Medulla oblongata (tissue), 1 donor: ENCODE measurements around the gene FAM181A.
A peak's percentile ranks its signal among the peaks of the same experiment; 100 is the strongest.

Experiments used
- DNase-seq: peaks from one replicate; pipeline ENCODE4 v3.0.0-alpha.2; 2015; ENCODE audit errors: extremely low spot score

Gene FAM181A

DNA sequence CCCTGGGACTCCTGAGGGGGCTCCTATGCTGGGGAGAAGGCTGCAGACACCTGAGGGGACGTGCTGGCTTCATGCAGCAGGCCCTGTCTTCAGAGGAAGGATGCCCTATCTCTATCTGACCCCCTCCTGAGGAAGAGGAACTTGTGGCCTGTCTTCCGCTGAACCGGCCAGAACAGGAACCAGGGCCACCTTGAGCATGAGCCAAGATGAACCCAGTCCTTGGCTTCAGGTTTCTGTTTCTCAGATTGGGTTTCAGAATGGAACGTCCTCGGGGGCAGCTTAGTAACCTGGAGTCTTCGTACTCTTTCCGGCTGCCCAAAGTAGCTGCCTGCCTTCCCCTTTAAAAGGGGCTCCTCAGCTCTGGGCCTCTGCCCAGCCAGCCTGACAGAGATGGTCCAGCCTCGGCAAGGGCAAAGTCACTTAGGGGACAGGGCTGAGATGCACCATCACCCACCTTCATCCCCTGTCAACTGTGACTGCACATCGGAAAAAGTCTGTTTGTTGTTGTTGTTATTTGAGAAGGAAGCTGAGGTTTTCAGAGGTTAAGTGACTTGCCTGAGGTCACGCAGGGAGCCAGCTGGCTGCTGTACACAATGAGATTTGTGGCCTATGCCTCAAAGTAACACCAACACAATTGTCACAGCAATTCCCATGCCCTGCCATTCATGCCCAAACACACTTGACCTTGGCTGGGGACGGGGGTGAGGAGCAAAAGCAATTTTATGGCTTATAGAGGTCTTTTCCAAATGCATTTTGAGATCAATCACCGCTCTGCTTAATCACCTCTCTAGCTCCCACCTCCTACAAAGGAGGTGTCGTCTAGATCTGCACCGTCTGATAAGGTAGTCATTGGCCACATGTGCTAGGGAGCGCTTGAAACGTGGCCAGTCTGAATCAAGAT, 35.8 kb downstream of the FAM181A start:
- DNase-seq, result peak; percentile 71

GRCh38 chr14:93963692-93964091, 36.5 kb downstream of the FAM181A start:
- no peak for DNase-seq

- DNase-seq, result no peak
Observed at GRCh38 chr14:93964281-93964680, 37.1 kb downstream of the FAM181A start.

- DNase-seq, result no peak
Observed at GRCh38 chr14:93964820-93965286, 37.7 kb downstream of the FAM181A start.

DNA sequence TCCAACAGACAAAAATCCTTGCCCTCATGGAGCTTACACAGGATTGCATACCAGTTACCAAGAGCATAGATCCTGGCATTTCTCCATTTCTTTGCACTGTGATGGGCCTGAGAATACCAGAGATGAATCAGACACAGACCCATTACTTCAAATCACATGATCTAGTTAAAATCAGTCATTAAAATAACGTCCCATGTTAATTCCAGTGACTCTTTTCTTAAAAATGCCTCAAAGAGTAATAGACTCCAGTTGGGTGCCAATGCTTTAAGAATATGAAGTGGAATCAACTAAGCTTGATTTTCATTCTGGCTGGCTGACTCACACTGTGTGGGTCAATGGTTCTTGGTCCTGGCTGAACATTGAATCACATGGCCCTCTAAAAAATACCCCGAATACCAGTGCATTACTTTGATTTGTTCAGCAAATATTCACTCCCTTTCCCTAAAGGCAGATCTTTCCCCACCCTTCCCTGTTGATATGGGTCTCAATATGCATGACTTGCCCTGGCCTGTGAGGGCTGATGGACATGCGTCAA, 38.2 kb downstream of the FAM181A start:
- DNase-seq, result no peak

DNA sequence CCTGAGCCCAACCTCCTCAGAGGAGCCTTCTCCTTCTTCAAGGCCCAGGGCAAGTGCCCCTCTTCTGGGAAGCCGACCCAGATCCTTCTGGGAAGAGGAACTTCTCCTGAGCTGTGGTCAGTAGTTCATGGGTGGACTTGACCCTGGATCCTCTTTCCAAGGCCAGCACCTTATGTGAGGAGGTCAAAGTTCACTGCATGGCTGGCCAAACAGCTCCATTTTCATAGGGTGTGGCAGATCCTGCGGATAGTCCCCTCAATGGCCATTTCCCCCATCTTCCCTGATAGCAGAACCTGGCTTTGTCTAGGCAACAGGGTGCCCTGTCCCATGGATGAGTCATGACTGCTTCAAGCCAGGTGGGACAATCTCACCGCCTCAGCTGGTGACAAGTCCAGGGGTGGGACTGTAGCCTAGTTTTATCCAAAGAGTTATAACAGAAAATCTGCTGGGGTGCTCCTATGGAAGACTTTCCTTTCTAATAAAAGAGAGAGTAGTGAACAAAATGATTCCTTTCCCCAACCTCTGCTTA, 38.9 kb downstream of the FAM181A start:
- DNase-seq, result no peak

DNA sequence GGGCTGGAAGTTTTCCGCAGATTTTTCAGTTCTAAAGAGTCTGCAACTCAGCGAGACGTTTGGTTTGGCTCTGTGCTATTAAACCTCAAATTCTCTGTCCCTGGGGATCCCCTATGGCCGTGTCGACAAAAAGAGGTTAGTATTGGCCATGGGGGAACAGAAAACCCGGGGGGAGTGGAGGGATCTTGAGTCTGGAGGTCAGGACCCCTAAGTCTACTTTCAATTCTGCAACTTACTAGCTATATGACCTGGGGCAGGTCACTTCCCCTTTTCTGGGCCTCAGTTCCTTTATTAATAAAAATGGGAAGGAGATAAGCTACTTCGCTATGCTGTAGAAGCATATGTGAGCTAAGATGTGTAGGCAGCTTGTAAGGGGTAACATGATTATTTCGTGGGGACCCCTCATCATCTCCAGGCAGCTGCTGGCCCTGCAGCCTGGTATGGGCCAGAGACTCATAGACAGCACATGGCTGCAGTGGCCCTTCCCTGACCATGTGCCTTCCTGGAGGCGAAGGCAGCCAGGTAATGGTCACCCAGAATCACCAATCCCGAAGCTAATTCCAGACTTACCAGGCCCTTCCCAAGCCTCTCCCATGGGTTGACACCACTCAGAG, 40.6 kb downstream of the FAM181A start:
- DNase-seq, result peak; percentile 53

DNA sequence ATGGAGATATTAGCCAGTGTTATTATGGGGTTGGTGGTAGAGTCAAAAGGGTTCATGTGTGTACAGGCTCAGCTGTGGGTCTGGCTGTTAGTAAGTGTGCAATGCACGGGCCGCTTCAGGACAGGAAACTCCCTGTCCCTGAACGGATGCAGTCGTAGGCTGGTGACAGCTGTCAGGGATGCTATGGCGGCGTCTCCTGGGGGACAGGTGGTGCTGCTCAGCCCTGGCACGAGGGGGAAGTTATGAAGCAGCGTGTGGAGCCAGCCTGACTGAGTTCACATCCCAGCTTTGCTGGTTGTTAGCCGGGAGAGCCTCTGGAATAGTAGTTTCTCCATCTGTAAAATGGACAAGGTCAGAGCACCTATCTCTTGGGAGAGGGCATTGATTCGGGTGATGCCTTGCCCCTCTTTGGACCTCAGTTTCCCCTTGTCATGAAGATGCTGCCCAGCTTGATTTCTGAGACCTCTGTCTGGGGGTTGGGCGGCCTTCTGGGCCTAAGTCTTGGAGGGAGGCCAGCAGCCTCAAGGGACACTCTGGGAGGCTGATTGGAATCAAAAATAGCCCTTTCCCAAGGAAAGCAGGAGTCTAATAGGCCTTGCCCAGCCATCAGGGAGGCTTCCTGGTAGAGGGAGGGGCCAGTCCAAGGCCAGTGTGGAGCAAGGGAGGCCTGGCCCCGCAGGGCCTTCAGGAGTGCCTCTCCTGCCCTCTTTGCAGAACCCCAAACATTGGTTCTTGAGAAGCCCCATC, 42.1 kb downstream of the FAM181A start:
- no peak for DNase-seq

DNA sequence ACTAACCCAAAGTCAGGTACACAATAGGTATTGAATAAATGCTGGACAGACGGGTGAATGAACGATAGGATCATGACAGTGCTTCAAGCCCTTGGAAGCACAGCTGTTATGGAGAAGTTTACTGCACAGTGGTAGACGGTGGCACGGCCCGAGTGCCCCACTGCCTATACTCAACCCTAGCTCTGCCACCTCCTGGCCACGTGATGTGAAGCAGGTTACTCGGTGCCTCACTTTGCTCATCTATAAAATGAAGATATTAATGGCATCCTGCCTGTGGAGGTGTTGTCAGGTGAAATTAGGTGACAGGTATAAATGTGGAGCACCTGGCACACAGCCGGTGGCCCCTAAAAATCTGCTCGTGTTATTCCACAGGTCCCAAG, 43.4 kb downstream of the FAM181A start:
- DNase-seq, result peak; percentile 46

DNA sequence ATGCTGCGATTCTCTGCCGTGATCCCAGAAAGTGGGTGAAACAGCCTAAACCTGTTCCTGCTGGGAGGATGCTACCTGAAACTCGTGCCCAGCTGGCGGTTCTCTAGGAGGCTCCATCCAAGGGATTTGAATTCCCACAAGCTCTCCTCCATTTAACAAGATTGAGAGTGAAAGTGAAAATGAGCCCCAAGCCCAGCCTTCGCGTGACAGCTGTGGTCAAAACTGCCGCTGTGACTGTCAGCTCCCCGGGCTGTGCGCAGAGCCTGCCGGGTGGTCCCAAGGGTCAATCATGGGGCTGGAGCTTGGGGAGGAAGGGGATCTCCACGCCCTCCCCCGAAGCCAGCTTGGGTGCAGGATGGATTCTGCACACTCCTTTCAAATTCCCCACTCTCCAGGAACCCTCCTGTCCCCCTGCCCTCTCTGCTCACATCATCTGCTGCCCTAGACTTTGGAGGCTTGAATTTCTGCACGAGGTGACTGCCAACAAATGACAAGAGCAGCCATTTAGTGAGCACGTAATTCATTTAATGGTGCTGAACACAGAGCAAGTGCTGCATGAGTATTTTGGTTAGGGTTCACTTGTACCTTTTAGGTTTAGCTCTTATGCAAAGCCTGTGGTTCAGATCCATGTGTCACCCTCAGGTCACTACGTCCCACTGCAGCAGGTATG, 44.0 kb downstream of the FAM181A start:
- peak; percentile 27 for DNase-seq

DNA sequence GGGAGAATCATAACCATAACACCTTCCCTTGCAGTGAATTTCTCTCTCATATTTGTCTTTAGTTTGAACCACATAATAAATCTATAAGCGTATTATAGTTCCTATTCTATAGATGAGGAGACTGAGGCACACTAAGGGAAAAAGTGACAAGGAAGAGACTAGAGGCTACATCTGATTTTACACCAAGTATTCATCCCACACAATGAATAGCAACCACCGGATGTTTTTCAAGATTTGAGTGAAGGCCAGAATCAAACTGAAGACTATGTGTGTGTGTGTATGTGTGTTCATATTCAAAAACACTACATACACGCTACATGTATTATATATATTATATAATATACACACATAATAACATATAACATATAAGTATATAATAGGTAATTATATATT, 44.5 kb downstream of the FAM181A start:
- no peak for DNase-seq

DNA sequence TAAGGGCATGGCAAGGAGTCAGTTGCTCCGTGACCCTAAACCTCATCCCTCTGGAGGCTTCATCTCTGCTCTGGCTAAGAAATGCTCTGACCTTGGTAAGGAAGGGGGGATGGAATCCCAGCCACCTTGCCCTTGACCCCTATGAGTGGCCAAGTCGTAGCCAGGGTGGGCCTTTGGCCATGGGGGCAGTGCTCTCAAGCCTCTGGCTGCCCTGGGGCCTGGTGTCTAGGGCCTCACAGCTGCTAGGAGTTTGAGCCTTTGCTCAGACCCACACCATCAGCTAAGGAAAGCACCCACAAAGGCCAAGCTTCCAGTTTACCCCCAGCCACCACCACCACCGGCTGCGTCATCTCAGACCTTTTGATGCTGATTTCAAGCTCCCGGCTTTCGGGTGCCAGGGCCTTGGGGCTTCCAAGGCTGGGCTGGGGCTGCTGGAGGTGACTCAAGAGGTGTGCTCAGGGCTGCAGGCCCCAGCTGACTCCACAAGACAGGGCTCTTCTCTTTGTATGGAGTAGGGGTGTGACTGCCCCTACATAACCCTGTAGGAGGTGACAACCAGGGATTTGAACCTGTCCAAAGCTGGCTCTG, 45.6 kb downstream of the FAM181A start:
- no peak for DNase-seq

GRCh38 chr14:93973607-93974006, 46.5 kb downstream of the FAM181A start:
- no peak for DNase-seq

- no peak for DNase-seq
Observed at GRCh38 chr14:93974299-93974698, 47.2 kb downstream of the FAM181A start.

DNA sequence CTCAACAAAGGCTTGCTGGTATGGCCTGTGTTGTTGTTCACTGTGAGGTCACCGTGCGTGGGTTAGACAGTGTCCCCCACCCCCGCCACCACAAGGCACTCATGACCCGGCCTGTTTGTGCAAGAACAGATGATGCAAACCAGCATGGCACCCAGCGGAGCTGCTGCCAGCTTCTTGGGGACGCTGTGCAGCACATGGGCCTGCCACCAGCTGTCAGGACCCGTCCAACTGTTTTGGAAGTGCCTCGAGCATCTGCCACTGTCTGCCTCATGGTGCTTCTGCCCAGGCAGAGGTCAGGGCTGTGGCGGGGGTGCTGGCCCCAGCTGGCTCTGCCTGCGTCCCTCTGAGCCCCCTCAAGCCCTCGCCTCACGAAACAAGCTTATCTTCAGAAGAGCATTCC, 47.7 kb downstream of the FAM181A start:
- DNase-seq, result no peak

GRCh38 chr14:93975791-93976476, 48.8 kb downstream of the FAM181A start:
- peak; percentile 38 for DNase-seq

DNA sequence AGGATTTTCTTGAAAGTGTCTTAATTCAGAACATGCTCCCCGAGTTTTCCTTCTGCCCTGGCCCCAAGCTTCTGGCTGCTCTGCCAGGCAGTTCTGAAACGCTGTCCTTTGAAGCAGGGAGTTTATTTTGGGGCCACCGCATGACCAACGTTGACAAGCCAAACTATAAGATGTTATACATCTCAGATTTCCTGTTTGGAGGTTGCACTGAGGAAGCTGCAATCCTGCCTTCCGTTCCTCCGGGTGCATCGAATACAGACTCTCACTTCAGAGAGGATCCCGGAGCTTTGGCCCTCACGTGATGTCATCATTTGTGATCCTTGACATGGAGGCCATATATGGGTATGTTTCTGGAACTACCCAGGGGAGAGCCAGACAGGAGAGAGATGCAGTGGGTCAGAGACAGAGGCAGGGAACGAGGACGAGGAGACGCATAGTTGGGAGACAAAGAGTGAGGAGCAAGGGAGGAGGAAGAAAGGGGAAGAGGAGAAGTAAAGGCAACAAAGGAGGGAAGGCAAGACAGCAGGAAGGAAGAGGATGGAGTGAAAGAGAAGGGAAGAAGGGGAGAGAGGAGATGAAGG, 49.4 kb downstream of the FAM181A start, which contains the start of gene ASB2:
Gene ASB2 (minus strand): TSS at position 94 of the 581 bp plus-strand sequence. CDS start 12,031 bp downstream, outside the sequence.
- DNase-seq, result peak; percentile 27

- DNase-seq, result no peak
Observed at GRCh38 chr14:93977171-93977570, 50.0 kb downstream of the FAM181A start.

DNA sequence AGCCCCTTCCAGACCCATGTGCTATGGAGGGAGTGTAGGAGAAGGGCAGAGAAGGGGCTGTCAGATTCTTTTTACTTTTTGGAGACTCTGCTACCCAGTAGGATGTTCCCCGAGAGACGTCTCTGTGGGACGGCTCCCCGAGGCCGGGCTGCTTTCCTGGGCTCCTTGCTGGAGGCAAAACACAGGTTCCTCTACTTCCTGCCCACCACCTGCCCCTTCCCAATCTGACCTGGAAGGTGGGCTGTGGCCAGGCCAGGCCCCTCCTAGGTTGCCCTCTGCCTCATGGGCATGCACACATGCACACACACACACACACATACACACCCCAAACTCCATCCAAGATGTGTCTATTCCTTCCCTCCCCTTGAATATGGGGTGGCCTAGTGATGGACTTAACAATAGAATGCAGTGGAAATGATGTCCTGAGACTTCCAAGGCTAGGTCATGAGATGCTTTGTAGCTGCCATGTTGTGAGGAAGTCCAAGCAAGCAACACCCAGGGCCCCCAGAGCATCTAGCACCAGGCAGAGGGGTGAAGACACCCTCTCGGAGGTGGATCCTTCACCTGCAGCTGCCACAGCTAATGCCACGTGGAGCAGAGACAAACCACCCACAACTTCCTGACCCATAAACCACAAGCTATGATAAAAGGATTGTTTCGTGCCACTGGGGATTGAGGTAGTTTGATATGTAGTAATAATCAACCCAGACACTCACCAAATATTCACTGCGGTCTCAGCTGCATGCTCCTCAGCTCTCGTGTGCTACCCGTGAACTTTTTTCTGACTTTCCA, 50.8 kb downstream of the FAM181A start:
- no peak for DNase-seq
